Suprapubic skin (tissue), 4 donors: ENCODE results near the gene AKR1C2. TPM values are rescaled to one million over a fixed set of nuclear protein-coding genes. Genes with fewer than 3 reads are reported as not detected.

Experiments used
- DNase-seq, 2 donors: peaks; one replicate each; pipeline ENCODE4 v3.0.0-alpha.2; 2019; ENCODE audit warnings: low spot score in 2 of 2
- H3K27ac ChIP-seq: fragments of 200-600 bp; sonication (generic); one replicate; pipeline ENCODE4 v1.5.1; 2019
- H3K27me3 ChIP-seq: fragments of 200-600 bp; sonication (generic); one replicate; pipeline ENCODE4 v1.5.1; 2019
- H3K36me3 ChIP-seq: fragments of 200-600 bp; sonication (generic); one replicate; pipeline ENCODE4 v1.5.1; 2019
- H3K4me1 ChIP-seq: fragments of 200-600 bp; sonication (generic); one replicate; pipeline ENCODE4 v1.5.1; 2019
- H3K4me3 ChIP-seq: fragments of 200-600 bp; sonication (generic); one replicate; pipeline ENCODE4 v1.5.1; 2019; ENCODE audit warnings: mild to moderate bottlenecking
- H3K9me3 ChIP-seq: fragments of 200-600 bp; sonication (generic); one replicate; pipeline ENCODE4 v1.5.1; 2019
- CTCF ChIP-seq, 2 donors: fragments of 200-600 bp in 1 of 2; fragments of 450-650 bp in 1 of 2; sonication (generic) in 1 of 2; IDR thresholded peaks; one replicate each; pipeline ENCODE4 v1.5.1; 2016 to 2019; ENCODE audit warnings: antibody characterized with exemption in 2 of 2, mild to moderate bottlenecking in 1 of 2, moderate library complexity in 1 of 2
- EP300 ChIP-seq: sonication (generic); formaldehyde crosslinking; IDR thresholded peaks from one replicate; pipeline ENCODE4 v1.6.1; 2017; ENCODE audit warnings: antibody characterized with exemption
- POLR2A ChIP-seq, 2 donors: fragments of 450-650 bp; IDR thresholded peaks; one replicate each; pipeline ENCODE4 v1.6.1; 2017; ENCODE audit warnings: antibody characterized with exemption in 2 of 2, mild to moderate bottlenecking in 2 of 2, moderate library complexity in 2 of 2
- POLR2AphosphoS5 ChIP-seq, 3 donors: sonication (generic); formaldehyde crosslinking; IDR thresholded peaks; one replicate each; pipeline ENCODE4 v1.6.1; 2017; ENCODE audit warnings: antibody characterized with exemption in 3 of 3
- WGBS: methylation state at CpG from one replicate; pipeline ENCODE4 v1.1.5; 2018; 5-methylcytosine and 5-hydroxymethylcytosine counted together
- total RNA-seq, 4 donors: library from RNA; depleted of rRNA; stranded (reverse); fragments of >200 nt; gene quantifications; one replicate each; pipeline ENCODE4 v1.1.0, GENCODE V29; 2016

Gene AKR1C2
- total RNA-seq, 4 donors from 2014 or later: 7.2 to 29.7 (median 23.4) TPM

GRCh38 chr10:5042922-5043321 lies 39.3 kb upstream of the AKR1C2 start:
- Histone ChIP-seq H3K27me3 (no peaks in the 10 kb centered on the region), H3K4me3 (no peak overlapping the region), H3K36me3 (no peaks in the 10 kb centered on the region), H3K4me1 (peaks cover 31% of the 10 kb centered on the region), H3K27ac (peak overlapping the region; percentile 53), H3K9me3 (no peaks in the 10 kb centered on the region)
- DNase-seq: no peak
- TF ChIP-seq CTCF (IDR thresholded peaks at IDR 0.05) (no peak), POLR2A (IDR thresholded peaks at IDR 0.05) (no peak), POLR2AphosphoS5 (IDR thresholded peaks at IDR 0.05) (no peak), EP300 (no peak)
- 52% methylated on average over 4 of the region's 4 CpGs for WGBS

DNA sequence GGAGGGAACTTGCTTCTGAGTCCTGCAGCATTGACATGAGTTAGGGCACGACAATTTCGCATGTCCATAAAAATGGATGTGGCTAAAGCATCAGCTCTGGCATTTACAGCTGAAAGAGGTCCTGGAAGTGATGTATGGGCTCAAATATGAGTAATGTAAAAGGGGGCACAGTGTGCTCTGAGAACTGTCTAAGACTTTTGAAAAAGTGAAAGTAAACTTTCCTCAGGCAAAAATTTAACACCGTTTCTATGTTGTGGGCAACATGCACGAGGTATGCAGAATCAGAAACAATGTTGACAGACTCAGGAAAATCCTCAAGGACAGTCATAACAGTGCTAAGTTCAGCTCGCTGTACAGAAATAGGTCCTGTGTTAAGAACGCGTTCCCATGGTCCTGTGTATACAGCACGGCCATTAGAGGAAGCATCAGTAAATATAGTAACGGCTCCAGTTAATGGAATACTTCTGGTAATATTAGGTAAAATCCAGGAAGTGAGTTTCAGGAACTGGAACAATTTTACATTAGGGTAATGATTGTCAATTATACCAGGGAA lies 37.9 kb upstream of the AKR1C2 start:
- H3K4me3 ChIP-seq: peak overlapping the region; percentile 29
- no peak overlapping the region for H3K27ac ChIP-seq
- no peak for DNase-seq
- TF ChIP-seq EP300: no peak
- TF ChIP-seq POLR2A (IDR thresholded peaks at IDR 0.05): no peak
- H3K9me3 ChIP-seq: no peaks in the 10 kb centered on the region
- H3K36me3 ChIP-seq: no peaks in the 10 kb centered on the region
- no peaks in the 10 kb centered on the region for H3K27me3 ChIP-seq
- H3K4me1 ChIP-seq: peaks cover 31% of the 10 kb centered on the region
- WGBS: 53% methylated on average over 9 of the region's 9 CpGs

DNA sequence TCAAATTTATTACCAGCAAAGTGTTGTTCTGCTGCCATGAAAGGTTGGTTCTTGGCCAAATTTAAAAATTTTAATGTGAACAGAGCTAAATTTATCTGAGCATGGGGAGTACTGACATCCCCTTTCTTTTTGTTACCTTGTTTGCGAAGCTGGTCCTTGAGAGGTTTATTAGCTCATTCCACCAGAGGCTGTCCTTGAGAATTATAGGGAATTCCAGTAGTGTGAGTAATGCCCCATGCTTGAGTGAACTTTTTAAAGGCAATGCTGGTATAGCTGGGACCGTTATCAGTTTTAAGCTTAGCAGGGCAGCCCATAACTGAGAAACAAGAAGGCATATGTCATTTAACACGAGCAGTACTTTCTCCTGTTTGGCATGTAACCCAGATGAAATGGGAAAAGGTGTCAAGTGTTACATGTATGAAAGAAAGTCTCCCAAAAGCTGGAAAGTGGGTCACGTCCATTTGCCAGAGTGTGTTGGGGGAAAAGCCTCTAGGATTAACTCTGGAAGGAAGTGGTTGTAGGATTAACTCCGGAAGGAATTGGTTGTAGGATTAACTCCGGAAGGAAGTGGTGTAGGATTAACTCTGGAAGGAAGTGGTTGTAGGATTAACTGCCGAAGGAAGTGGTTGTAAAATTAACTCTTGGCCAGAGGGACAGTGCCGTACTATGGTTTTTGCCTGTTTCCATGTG lies 37.3 kb upstream of the AKR1C2 start:
- Histone ChIP-seq H3K27me3 (no peaks in the 10 kb centered on the region), H3K27ac (no peak overlapping the region), H3K36me3 (no peaks in the 10 kb centered on the region), H3K4me3 (no peak overlapping the region), H3K9me3 (no peaks in the 10 kb centered on the region), H3K4me1 (peaks cover 31% of the 10 kb centered on the region)
- DNase-seq: no peak
- TF ChIP-seq POLR2A (IDR thresholded peaks at IDR 0.05): no peak
- no peak for TF ChIP-seq POLR2AphosphoS5 (IDR thresholded peaks at IDR 0.05)
- no peak for TF ChIP-seq EP300
- TF ChIP-seq CTCF (IDR thresholded peaks at IDR 0.05): no peak
- 70% methylated on average over 8 of the region's 8 CpGs for WGBS

DNA sequence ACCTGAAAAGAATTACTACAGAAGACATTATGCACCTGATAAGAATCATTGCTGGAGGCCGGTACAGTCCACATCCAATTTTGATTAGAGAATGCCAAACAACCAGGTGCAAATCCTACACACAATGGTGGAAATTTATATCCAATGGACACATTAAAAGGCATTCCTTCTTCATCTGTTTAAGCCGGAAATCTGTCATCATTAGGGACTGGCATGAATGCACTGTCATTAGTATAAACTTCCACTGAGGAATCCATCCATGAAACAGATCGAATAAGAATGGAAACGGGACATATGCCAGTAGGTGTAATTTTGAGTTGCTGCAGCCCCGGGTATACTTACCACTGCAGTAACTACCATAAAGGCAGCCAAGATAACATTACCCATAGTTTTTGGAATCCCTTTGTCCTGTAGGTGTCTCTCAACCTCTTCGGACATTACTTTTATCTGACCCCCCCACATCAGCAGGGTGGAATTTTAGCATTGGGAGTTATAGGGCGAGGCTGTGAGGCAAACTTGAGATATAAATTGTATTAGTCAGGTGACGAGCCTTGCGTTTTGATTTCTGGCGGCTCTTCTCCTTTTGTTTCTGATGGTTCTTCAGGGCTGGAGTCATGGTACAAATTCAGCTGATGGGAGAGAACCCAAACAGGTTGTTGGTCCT lies 36.5 kb upstream of the AKR1C2 start:
- 80% methylated on average over 10 of the region's 10 CpGs for WGBS
- H3K27me3 ChIP-seq: no peaks in the 10 kb centered on the region
- H3K36me3 ChIP-seq: no peaks in the 10 kb centered on the region
- DNase-seq: no peak
- no peaks in the 10 kb centered on the region for H3K9me3 ChIP-seq
- peaks cover 31% of the 10 kb centered on the region for H3K4me1 ChIP-seq
- TF ChIP-seq CTCF (IDR thresholded peaks at IDR 0.05): no peak
- TF ChIP-seq EP300: no peak
- no peak for TF ChIP-seq POLR2A (IDR thresholded peaks at IDR 0.05)
- no peak for TF ChIP-seq POLR2AphosphoS5 (IDR thresholded peaks at IDR 0.05)
- no peak overlapping the region for H3K27ac ChIP-seq
- H3K4me3 ChIP-seq: no peak overlapping the region

DNA sequence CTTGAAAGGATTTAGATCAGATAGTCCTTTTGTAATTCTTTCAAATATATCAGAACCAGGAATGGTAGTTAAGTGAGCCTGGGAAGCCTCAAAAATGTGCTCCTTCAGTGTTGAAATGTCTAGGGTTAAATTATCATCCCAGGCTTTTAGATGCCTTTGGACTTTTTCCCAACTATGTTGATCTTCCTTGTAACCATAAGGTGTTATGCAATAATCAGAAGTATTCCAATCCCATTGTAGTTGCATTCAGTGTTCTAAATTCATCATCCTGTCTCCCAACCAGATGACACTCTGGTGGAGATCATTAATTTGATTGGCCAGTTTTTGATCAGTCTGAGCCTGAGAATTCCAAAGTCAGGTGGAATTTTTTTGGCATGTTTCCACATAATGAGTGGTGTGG lies 35.1 kb upstream of the AKR1C2 start:
- H3K9me3 ChIP-seq: no peaks in the 10 kb centered on the region
- H3K27me3 ChIP-seq: no peaks in the 10 kb centered on the region
- TF ChIP-seq CTCF (IDR thresholded peaks at IDR 0.05) (no peak), POLR2A (IDR thresholded peaks at IDR 0.05) (no peak), POLR2AphosphoS5 (IDR thresholded peaks at IDR 0.05) (no peak), EP300 (no peak)
- peaks cover 25% of the 10 kb centered on the region for H3K4me1 ChIP-seq
- H3K36me3 ChIP-seq: no peaks in the 10 kb centered on the region
- H3K4me3 ChIP-seq: no peak overlapping the region
- no peak overlapping the region for H3K27ac ChIP-seq
- DNase-seq: no peak
